BJ (cell line): ENCODE measurements around the gene NEGR1. TPM values are rescaled to one million over a fixed set of nuclear protein-coding genes. Genes with fewer than 3 reads are reported as not detected.

Experiments
- CTCF ChIA-PET: fragments of 350-600 bp; formaldehyde crosslinking; extraction: SDS; loops from one replicate; lab custom pipeline; 2021; ENCODE audit warnings: antibody characterized with exemption, inconsistent platforms; lab: Yijun Ruan, JAX
- POLR2A ChIA-PET: fragments of 300-600 bp; sonication (Branson Sonifier 250); formaldehyde crosslinking; extraction: SDS; loops from one replicate; lab custom pipeline; 2021; ENCODE audit warnings: antibody characterized with exemption; lab: Charles Lee
- DNase-seq: peaks from one replicate; pipeline ENCODE4 v3.0.0-alpha.2; 2011; ENCODE audit warnings: low read depth
- H3K27me3 ChIP-seq: 2 replicates; pipeline ENCODE4 v1.6.0; 2011; ENCODE audit warnings: low read length; ENCODE audit not compliant: control insufficient read depth, insufficient read depth
- H3K36me3 ChIP-seq: 2 replicates; pipeline ENCODE4 v1.5.1; 2011; ENCODE audit warnings: low read length; ENCODE audit not compliant: control insufficient read depth, insufficient read depth
- H3K4me3 ChIP-seq: 2 replicates; pipeline ENCODE4 v1.5.1; 2011; ENCODE audit warnings: low read depth, mild to moderate bottlenecking, control low read depth, low read length
- CTCF ChIP-seq: IDR thresholded peaks from 2 replicates; pipeline ENCODE4 v1.5.1; 2011; ENCODE audit warnings: low read depth, mild to moderate bottlenecking, control low read depth, inconsistent platforms, low read length, moderate library complexity; ENCODE audit not compliant: insufficient read depth
- polyA plus RNA-seq: library from polyadenylated mRNA; depleted of rRNA; stranded (reverse); fragments of >200 nt; gene quantifications from 2 replicates; pipeline ENCODE4 v1.2.3, GENCODE V29; 2011

The NEGR1 gene
- polyA plus RNA-seq, 1 experiment, result 15.4 TPM

DNA sequence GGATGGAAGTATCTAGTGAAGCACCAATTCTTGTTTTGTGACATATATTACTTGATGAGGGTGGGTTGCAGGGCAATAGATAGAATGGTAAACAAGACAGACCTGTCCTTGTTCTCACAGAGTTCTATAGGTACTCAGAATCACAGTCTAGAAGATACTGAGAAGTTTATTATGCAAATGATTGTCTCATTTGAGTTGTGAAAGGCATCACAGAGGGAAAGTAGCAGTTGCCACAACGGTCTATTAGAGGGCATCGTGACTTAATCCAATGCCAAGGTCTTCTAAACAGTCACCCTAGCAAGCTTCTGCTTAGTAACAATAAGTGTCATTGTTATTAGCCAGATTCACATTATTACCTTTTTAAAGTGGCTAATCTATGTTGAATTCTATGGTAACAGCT lies 626.7 kb downstream of the NEGR1 start:
- DNase-seq, result no peak
- Histone ChIP-seq H3K27me3 (no peaks in the 10 kb centered on the region), H3K36me3 (no peaks in the 10 kb centered on the region), H3K4me3 (no peak overlapping the region)
- ChIA-PET POLR2A (no interaction called here), CTCF (no interaction called here)
- TF ChIP-seq CTCF, result no peak

DNA sequence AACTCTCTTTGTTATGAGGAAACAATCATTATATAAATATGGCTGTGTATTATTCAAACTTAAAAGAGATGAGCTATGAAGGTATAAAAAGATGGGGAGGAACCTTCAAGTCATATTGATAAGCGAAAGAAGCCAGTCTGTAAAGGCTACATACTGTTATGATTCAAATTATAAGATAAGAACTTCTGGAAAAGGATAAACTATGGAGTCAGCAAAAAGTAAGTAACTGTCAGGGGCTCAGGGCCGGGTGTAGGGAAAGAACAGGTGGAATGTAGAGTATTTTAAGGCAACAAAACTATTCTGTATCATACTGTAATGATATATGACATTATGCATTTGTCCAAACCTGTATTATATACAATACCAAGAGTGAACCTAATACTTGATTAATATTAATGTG lies 628.4 kb downstream of the NEGR1 start:
- TF ChIP-seq CTCF, result no peak
- ChIA-PET CTCF (no interaction called here), POLR2A (no interaction called here)

GRCh38 chr1:71651214-71651613 lies 631.1 kb downstream of the NEGR1 start:
- TF ChIP-seq CTCF, result no peak
- no peaks in the 10 kb centered on the region for H3K36me3 ChIP-seq
- no peaks in the 10 kb centered on the region for H3K27me3 ChIP-seq
- ChIA-PET POLR2A (no interaction called here), CTCF (interaction anchor here (1.9 kb wide), 1 partner anchor 10 kb away, joined by 5 read pairs; no protein-coding TSS in a partner anchor)
- DNase-seq, result peak; percentile 46
- H3K4me3 ChIP-seq, result no peak overlapping the region

More for the DNA sequence above, 628.4 kb downstream of the NEGR1 start:
- DNase-seq, result no peak
- no peaks in the 10 kb centered on the region for H3K27me3 ChIP-seq
- no peaks in the 10 kb centered on the region for H3K36me3 ChIP-seq
- no peak overlapping the region for H3K4me3 ChIP-seq

GRCh38 chr1:71650119-71650518 lies 632.2 kb downstream of the NEGR1 start:
- TF ChIP-seq CTCF, result no peak
- H3K36me3 ChIP-seq, result no peaks in the 10 kb centered on the region
- ChIA-PET CTCF (interaction anchor here (1.9 kb wide), 1 partner anchor 9 kb away, joined by 5 read pairs; no protein-coding TSS in a partner anchor), POLR2A (no interaction called here)
- peak; percentile 43 for DNase-seq
- no peaks in the 10 kb centered on the region for H3K27me3 ChIP-seq
- H3K4me3 ChIP-seq, result no peak overlapping the region

- no peak for DNase-seq
Measured at GRCh38 chr1:71649608-71650007, 632.7 kb downstream of the NEGR1 start.

More at GRCh38 chr1:71649608-71650007, 632.7 kb downstream of the NEGR1 start:
- TF ChIP-seq CTCF, result no peak
- Histone ChIP-seq H3K36me3 (no peaks in the 10 kb centered on the region), H3K4me3 (no peak overlapping the region), H3K27me3 (no peaks in the 10 kb centered on the region)
- ChIA-PET CTCF (interaction anchor here (0.6 kb wide), 1 partner anchor 272 kb away, joined by 3 read pairs; no protein-coding TSS in a partner anchor), POLR2A (no interaction called here)
